ENCODE measurements around the gene AP2B1.

The AP2B1 gene

DNA sequence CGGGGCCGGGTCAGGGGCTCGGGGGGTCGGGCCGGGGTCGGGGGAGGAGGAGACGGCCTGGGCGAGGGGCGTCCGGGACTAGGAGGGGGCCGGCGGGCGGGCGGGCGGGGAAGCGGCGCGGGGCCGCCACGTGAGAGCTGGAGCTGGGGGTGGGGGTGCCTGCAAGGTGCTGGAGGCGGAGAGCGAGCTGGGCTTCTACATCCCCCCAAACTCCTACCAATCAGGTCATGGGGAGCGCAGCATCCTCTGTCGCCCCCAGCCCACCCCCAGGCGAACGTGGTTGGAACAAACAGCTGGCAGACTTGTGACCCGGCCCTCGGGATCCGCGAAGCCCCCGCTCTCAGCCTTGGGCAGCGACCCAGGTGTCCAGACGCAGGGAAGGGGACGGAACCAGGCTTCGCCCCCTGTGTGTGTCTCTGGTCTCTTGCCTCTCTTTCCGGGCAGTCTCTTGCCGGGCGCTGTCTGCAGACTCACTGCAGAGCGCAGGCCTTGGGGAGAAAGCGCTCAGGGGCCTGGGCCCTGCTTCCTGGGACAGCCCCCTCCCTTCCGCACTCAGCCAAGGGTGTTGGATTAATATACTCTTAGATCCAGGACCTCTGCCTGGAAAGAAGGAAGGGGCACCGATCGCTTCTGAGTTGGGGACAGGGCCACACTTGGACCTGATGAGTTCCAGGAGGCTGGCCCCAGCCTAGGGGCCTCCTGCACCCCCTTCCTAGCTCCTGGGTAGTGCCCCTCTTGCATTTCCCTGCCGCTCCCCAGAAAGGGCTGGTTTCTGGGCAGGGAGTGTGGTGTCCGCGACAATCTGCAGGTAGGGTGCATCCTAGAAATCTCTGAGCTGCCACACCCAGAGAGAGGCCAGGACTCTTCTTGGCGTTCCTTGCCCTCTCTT is 145.0 kb downstream of the AP2B1 start:
- H3K9me3 ChIP-seq (ENCODE audit: low read length) = no peaks in the 10 kb centered on the region
- peak overlapping the region; percentile 52 for H3K4me3 ChIP-seq (ENCODE audit: low read length)
- H3K27me3 ChIP-seq (ENCODE audit: insufficient read depth, low read length) = no peaks in the 10 kb centered on the region
- H3K36me3 ChIP-seq (ENCODE audit: insufficient read depth, low read length) = peaks cover 4% of the 10 kb centered on the region
- H3K4me1 ChIP-seq (ENCODE audit: insufficient read depth, low read length) = peaks cover 15% of the 10 kb centered on the region
- no peak overlapping the region for H2AFZ ChIP-seq (ENCODE audit: low read depth, low read length)

DNA sequence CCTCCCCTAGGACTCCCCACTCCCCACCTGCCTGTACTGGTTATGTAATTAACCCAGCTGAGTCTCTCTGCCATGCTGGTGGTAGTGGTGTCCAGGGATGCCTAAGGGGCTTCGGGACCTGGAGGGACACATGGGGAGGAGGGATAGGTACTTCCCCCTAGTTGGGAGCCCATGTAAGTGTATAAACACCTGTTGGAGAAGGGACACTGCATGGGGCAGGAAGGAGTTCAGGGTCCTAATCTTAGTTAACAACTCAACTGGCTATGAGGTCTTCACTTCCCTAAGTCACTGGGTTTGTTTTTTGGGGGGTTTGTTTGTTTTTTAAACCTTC is 145.6 kb downstream of the AP2B1 start:
- Histone ChIP-seq H3K27me3 (ENCODE audit: insufficient read depth, low read length) (no peaks in the 10 kb centered on the region), H3K4me3 (ENCODE audit: low read length) (peak overlapping the region; percentile 52), H3K9me3 (ENCODE audit: low read length) (no peaks in the 10 kb centered on the region), H3K4me1 (ENCODE audit: insufficient read depth, low read length) (peaks cover 15% of the 10 kb centered on the region), H2AFZ (ENCODE audit: low read depth, low read length) (no peak overlapping the region), H3K36me3 (ENCODE audit: insufficient read depth, low read length) (peaks cover 2% of the 10 kb centered on the region)

DNA sequence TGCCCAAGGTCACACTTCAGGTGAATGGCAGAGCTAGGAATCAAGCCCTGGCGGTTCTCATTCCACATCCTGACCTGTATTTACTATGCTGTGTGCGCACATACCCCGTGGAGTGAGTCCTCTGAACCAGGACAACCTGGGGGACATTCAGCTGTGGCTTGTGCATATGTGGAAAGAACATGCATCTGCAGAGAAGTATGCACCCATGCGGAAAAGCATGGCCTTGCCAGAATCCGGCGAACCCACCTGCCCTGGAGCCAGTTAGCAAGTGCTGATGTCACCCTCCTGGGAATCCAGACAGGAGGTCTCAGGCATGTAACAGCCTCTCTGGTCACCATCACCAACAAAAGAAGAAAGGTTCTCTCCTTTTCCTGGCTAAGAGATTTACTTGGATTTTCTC is 146.2 kb downstream of the AP2B1 start:
- H2AFZ ChIP-seq (ENCODE audit: low read depth, low read length) = no peak overlapping the region
- H3K9me3 ChIP-seq (ENCODE audit: low read length) = no peaks in the 10 kb centered on the region
- peaks cover 15% of the 10 kb centered on the region for H3K4me1 ChIP-seq (ENCODE audit: insufficient read depth, low read length)
- no peak overlapping the region for H3K4me3 ChIP-seq (ENCODE audit: low read length)
- no peaks in the 10 kb centered on the region for H3K36me3 ChIP-seq (ENCODE audit: insufficient read depth, low read length)
- H3K27me3 ChIP-seq (ENCODE audit: insufficient read depth, low read length) = no peaks in the 10 kb centered on the region

DNA sequence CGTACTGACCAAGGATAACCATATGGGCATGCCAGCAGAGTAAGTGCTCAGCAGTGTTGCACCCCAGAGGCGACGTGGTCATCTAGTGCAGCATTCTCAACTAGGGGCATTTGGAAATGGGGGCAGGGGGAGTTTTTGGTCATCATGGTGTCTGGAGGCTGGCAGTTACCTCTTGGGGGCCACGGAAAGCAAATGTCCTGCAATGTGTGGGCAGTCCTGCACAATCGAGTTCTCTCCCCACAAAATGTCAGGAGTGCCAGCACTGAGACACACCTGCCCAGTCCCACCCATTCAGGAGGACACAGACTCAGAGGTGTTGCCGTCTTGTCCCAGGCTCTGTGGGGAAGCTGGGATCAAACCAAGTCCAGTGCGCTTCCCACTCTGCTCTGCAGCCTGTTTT is 147.3 kb downstream of the AP2B1 start:
- H3K36me3 ChIP-seq (ENCODE audit: insufficient read depth, low read length) = no peaks in the 10 kb centered on the region
- H3K27me3 ChIP-seq (ENCODE audit: insufficient read depth, low read length) = no peaks in the 10 kb centered on the region
- H3K9me3 ChIP-seq (ENCODE audit: low read length) = no peaks in the 10 kb centered on the region
- H3K4me3 ChIP-seq (ENCODE audit: low read length) = no peak overlapping the region
- H3K4me1 ChIP-seq (ENCODE audit: insufficient read depth, low read length) = peaks cover 14% of the 10 kb centered on the region
- no peak overlapping the region for H2AFZ ChIP-seq (ENCODE audit: low read depth, low read length)

DNA sequence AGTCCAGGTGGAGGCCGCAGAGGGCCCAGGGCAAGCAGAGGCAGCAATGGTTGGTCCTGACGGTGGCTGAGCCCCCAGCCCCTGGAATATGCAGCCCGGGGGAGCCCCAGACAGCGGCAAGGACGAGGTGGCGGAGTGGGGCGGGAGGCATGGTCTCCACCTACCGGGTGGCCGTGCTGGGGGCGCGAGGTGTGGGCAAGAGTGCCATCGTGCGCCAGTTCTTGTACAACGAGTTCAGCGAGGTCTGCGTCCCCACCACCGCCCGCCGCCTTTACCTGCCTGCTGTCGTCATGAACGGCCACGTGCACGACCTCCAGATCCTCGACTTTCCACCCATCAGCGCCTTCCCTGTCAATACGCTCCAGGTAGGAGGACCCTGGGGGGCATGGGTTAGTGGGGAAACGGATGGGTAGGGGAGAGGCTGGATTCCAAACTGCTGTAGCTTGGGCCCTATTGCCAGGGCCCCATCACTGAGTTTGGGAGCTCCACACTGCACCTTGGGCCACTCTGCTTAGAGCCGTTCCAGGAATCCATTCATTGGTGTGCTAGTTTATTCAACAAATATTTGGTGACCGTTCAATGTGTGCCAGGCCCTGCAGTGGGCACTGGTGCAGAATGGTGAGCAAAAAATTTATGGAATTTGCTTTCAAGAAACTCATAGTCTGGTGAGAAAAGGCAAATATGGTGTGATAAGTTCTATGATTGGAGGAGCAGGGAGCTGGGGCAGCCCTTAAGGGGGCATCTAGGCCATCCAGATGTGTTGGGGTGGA is 148.1 kb downstream of the AP2B1 start:
- no peak overlapping the region for H3K4me3 ChIP-seq (ENCODE audit: low read length)
- no peaks in the 10 kb centered on the region for H3K27me3 ChIP-seq (ENCODE audit: insufficient read depth, low read length)
- H3K4me1 ChIP-seq (ENCODE audit: insufficient read depth, low read length) = peaks cover 12% of the 10 kb centered on the region
- H3K36me3 ChIP-seq (ENCODE audit: insufficient read depth, low read length) = no peaks in the 10 kb centered on the region
- H2AFZ ChIP-seq (ENCODE audit: low read depth, low read length) = no peak overlapping the region
- no peaks in the 10 kb centered on the region for H3K9me3 ChIP-seq (ENCODE audit: low read length)

DNA sequence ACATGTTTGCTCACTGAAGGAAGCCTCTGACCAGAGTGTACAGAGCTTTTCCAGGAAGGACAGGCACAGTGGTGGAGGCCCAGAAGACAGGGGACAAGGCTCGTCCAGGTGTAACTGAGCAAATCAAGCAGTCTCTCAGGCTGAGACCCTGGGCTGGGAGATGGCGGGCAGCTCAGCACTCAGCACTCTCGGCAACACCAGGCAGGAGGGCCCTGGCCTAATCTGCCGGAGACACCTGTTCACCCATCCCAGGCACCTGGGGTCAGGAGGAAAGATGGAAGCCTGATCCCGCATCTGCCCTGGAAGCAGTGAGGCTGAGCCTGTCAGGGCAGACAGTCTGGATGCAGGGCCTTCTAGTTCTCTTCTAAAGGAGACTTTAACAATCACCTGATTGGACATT is 149.1 kb downstream of the AP2B1 start:
- Histone ChIP-seq H3K27me3 (ENCODE audit: insufficient read depth, low read length) (no peaks in the 10 kb centered on the region), H3K9me3 (ENCODE audit: low read length) (no peaks in the 10 kb centered on the region), H2AFZ (ENCODE audit: low read depth, low read length) (no peak overlapping the region), H3K4me3 (ENCODE audit: low read length) (no peak overlapping the region), H3K4me1 (ENCODE audit: insufficient read depth, low read length) (peaks cover 6% of the 10 kb centered on the region), H3K36me3 (ENCODE audit: insufficient read depth, low read length) (no peaks in the 10 kb centered on the region)

DNA sequence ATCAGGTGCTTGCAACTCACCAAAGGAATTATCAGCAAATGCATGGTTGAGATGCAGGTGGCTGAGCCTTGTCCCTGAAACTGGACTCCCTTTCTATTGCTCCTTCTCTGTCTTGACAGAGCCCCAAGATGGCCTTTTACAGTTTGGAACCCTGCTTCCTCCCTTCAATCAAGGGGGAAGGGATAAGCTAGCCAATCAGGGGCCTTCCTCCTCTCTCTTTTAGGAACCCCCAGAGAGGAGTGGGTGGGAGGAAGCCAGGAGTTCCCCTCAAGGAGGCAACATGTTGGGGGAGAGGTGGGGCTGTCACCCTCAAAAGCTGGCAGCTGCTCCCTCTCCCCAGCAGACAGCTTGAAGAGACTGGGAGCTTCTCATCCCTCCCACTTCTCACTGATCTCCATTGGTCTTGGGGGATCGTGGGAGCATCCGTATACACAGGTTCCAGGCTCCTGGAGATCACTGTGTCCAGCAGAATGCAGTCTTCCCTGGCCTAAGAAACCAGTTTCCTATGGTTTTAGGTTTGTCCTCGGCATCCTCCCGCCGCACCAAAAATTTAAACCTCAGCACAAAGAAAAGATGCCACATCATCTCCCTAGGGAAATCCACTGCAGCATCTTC is 151.5 kb downstream of the AP2B1 start:
- no peaks in the 10 kb centered on the region for H3K27me3 ChIP-seq (ENCODE audit: insufficient read depth, low read length)
- H3K4me1 ChIP-seq (ENCODE audit: insufficient read depth, low read length) = no peaks in the 10 kb centered on the region
- H3K9me3 ChIP-seq (ENCODE audit: low read length) = no peaks in the 10 kb centered on the region
- H2AFZ ChIP-seq (ENCODE audit: low read depth, low read length) = no peak overlapping the region
- H3K4me3 ChIP-seq (ENCODE audit: low read length) = no peak overlapping the region
- H3K36me3 ChIP-seq (ENCODE audit: insufficient read depth, low read length) = no peaks in the 10 kb centered on the region

DNA sequence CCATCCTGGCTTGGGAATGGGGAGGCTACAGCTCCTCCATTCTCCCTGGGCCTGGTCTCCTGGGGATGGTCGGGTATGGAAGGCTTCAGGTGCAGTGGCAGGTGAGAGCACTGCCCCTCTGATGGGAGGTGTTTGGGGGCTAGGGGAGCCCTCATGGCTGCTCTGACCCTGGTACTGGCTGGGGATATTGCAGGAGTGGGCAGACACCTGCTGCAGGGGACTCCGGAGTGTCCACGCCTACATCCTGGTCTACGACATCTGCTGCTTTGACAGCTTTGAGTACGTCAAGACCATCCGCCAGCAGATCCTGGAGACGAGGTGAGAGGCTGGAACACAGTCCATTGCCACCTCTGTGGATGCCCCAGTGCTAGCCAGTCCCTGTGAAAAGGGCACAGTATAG is 153.1 kb downstream of the AP2B1 start:
- Histone ChIP-seq H2AFZ (ENCODE audit: low read depth, low read length) (no peak overlapping the region), H3K27me3 (ENCODE audit: insufficient read depth, low read length) (no peaks in the 10 kb centered on the region), H3K36me3 (ENCODE audit: insufficient read depth, low read length) (no peaks in the 10 kb centered on the region), H3K9me3 (ENCODE audit: low read length) (no peaks in the 10 kb centered on the region), H3K4me3 (ENCODE audit: low read length) (no peak overlapping the region), H3K4me1 (ENCODE audit: insufficient read depth, low read length) (no peaks in the 10 kb centered on the region)

DNA sequence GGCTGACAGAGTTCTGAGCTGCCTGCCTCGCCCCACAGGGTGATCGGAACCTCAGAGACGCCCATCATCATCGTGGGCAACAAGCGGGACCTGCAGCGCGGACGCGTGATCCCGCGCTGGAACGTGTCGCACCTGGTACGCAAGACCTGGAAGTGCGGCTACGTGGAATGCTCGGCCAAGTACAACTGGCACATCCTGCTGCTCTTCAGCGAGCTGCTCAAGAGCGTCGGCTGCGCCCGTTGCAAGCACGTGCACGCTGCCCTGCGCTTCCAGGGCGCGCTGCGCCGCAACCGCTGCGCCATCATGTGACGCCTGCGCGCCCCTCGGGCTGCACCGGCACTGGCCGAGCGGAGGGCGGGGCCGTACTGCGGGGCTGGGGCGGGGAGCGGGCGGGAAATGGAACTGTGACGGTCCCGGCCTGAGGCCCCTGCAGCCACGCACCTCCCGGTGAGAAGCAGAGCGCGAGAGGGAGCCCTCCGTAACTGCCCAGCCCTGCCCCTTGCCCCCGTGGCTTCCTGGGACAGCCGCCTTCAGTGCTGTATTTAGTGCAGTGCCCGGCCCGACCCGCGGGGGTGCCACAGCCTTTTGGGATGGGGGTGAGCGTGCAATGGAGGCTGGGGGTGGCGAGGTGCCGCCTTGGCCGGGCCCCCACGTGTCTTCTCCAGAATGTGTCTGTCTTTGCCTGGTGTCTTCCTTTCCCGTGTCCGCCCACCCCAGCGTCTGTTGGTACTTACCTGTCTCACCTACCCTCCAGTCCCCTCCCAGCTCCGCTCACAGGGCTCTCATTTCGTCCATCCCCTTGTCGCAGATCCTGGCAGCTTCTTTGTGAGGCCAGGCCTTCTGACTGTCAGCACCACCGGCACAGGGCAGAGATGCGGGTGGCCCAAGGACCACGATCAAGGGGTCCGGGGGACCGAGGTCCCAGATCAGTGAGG is 154.1 kb downstream of the AP2B1 start:
- no peaks in the 10 kb centered on the region for H3K4me1 ChIP-seq (ENCODE audit: insufficient read depth, low read length)
- no peaks in the 10 kb centered on the region for H3K36me3 ChIP-seq (ENCODE audit: insufficient read depth, low read length)
- H2AFZ ChIP-seq (ENCODE audit: low read depth, low read length) = no peak overlapping the region
- peaks cover 4% of the 10 kb centered on the region for H3K27me3 ChIP-seq (ENCODE audit: insufficient read depth, low read length)
- no peak overlapping the region for H3K4me3 ChIP-seq (ENCODE audit: low read length)
- no peaks in the 10 kb centered on the region for H3K9me3 ChIP-seq (ENCODE audit: low read length)

DNA sequence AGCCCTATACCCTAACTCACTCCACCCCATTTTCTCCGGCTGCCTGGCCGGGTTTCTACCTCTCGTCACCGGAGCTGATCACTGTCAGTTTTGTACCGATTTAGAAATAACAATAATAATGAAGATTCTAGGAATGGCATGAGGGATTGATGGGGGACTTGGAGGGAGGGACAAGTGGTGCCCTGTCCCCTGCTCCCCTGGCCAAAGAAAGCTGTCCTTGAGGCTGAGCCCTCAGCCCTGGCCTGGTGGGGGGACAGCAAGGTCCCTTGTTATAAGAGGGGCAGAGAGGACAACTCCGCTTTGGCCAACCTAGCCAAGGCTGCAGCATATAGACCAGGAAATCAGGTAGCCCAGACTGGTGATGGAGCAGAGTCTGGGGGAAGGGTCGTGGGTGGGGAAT is 155.4 kb downstream of the AP2B1 start:
- H3K36me3 ChIP-seq (ENCODE audit: insufficient read depth, low read length) = no peaks in the 10 kb centered on the region
- no peaks in the 10 kb centered on the region for H3K9me3 ChIP-seq (ENCODE audit: low read length)
- no peaks in the 10 kb centered on the region for H3K4me1 ChIP-seq (ENCODE audit: insufficient read depth, low read length)
- peaks cover 4% of the 10 kb centered on the region for H3K27me3 ChIP-seq (ENCODE audit: insufficient read depth, low read length)
- no peak overlapping the region for H3K4me3 ChIP-seq (ENCODE audit: low read length)
- H2AFZ ChIP-seq (ENCODE audit: low read depth, low read length) = no peak overlapping the region

DNA sequence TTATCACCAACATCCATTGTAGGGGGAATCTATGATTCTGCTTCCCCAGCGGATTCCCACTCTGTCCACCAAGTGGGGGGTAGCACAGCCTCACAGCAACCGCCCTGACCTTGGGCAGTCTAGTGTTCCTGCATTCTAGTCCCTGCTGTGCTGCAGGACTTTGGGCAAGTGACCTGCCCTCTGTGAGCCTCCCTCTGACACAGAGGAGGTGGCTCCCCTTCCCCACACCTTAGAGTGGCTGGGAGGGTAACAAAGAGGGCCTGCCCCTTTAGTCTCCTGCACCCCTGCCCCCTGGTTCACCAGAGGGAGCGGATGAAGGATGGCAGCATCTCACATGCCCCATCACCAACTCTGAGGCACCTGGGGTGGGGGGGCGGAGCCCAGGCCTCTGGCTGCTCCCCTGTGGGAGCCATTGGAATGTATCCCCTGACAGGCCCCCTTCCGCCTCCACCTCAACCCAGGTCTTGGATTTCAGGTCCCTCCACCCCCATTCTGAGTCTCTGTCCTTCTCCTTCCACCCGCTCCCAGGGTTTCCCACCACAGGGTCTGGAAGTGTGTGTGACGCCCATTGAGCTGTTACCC is 155.9 kb downstream of the AP2B1 start:
- H3K9me3 ChIP-seq (ENCODE audit: low read length) = no peaks in the 10 kb centered on the region
- H3K4me3 ChIP-seq (ENCODE audit: low read length) = no peak overlapping the region
- H3K36me3 ChIP-seq (ENCODE audit: insufficient read depth, low read length) = no peaks in the 10 kb centered on the region
- peaks cover 4% of the 10 kb centered on the region for H3K27me3 ChIP-seq (ENCODE audit: insufficient read depth, low read length)
- no peaks in the 10 kb centered on the region for H3K4me1 ChIP-seq (ENCODE audit: insufficient read depth, low read length)
- H2AFZ ChIP-seq (ENCODE audit: low read depth, low read length) = no peak overlapping the region

DNA sequence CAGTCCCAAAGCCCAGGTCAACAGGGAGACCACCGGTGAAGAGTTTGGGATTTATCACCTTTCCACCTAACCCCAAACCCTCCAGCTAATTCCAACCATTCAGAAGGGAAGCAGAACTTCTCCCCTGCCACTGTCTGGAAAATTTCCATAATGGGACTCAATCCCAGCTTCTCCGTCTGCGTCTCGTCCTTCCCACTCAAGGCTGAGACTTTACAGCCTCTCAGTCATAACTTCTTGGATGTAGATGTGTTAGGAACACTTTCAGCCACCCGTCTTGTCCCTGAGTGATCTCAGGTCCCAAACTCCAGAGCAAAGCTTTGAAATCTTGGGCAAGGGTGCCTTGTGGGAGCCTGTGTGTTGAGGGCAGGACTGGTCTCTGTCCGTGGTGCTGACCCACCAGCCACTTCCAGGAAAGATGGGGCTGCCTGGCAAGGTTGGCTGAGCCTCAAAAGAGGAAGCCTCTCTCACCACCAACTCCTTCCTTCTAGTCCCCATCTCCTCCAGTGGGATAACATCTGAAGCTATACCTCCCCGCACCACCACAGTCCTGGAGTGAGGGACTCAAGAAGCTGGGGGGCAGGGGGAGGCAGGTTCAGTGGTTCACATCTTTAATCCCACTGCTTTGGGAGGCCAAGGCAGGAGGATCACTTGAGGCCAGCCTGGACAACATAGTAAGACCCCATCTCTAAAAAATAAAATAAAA is 156.7 kb downstream of the AP2B1 start:
- no peak overlapping the region for H2AFZ ChIP-seq (ENCODE audit: low read depth, low read length)
- H3K4me3 ChIP-seq (ENCODE audit: low read length) = no peak overlapping the region
- no peaks in the 10 kb centered on the region for H3K4me1 ChIP-seq (ENCODE audit: insufficient read depth, low read length)
- H3K36me3 ChIP-seq (ENCODE audit: insufficient read depth, low read length) = no peaks in the 10 kb centered on the region
- H3K9me3 ChIP-seq (ENCODE audit: low read length) = no peaks in the 10 kb centered on the region
- H3K27me3 ChIP-seq (ENCODE audit: insufficient read depth, low read length) = peaks cover 7% of the 10 kb centered on the region
